Left hindlimb (tissue), 1 donor: ENCODE measurements around the gene FUT8.

Source experiments
- DNase-seq: peaks from one replicate; pipeline ENCODE4 v3.0.0-alpha.2; 2018

The FUT8 gene

DNA sequence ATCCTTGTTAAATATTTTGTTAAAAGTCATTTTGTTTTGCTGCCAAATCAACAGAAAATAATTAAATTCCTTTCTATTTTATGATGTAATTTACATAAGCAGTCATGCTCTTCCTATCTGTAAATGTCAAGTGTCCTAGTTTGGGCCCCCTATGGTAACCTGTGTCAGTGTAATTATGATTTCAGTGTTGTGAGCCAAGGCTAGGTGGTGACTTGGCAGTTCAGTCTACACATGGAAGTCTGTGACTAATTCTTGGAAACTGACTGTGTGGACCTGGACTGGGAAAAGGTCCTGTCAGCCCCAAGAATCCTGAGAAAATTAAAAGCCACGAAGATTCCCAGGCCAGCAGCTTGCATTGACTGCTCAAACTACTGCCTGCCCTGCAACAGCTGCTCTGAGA lies 371.0 kb downstream of the FUT8 start:
- DNase-seq: no peak

DNA sequence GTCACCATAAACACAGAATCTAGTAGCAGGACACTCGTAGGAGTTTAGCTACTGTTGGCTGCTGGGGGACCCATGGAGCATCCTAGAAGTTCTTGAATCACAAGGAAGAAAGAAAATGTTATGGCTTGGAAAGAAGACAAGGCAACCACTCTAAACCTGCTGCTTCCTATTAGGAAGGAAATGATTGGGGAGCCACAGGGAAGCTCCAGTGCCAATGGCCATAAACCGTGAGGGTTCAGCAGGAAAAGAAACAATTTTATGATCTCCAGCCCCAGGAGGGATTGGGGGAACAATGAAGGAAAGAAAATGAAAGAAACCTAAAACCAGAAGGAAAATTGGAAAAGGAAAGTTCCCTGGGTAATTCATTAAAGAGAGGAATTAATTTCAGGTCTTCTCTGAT lies 372.0 kb downstream of the FUT8 start:
- DNase-seq: no peak

DNA sequence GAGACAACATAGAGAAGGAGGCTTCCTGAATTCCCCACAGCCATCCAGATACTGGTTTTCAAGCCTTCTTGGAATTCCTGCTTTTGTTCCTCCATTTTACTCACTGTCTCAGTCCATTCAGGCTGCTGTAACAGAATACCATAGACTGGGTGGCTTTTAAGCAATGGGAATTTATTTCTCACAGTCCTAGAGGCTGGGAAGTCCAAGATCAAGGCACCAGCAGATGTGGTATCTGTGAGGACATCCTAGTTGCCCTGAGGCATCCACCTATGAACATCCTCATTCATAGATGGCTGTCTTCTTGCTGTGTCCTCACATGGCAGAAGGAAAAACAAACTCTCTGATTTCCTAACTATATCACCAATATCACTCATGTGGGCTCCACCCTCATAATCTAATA lies 374.9 kb downstream of the FUT8 start:
- no peak for DNase-seq

DNA sequence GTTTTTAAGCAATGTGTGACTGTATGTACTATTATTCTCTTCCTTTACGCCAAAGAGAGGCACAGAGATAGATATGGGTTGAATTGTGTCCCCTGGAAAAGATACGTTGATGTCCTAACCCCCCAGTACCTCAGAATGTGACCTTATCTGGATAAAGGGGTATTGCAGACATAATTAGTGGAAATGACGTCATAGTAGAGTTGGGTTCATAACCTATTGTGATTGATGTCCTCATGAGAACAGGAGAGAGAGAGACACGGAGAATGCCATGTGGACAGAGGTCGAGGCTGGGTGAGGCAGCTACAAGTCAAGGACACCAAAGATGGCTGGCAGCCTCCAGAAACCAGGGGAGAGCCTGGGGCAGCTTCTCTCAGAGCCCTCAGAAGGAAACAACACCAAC lies 376.3 kb downstream of the FUT8 start:
- DNase-seq: no peak

DNA sequence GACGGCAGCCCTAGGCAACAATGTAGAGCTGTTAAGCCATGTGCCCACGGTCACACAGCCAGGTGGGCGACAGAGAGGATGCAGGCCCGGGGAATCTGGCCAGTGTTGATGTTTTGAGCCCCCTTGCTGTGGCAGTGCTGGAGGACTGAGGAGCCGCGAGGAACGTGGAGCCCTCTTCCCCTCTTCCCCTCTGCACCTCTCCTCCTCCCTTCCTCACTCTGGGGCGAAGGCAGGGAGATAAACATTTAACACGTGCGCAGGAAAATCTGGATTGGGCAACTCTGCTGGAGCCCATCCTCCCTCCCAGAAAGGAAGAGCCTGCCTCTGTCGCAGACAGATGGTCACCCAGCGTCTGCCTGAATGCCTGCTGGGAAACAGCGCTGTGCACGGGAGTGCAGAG lies 376.8 kb downstream of the FUT8 start:
- DNase-seq: no peak

DNA sequence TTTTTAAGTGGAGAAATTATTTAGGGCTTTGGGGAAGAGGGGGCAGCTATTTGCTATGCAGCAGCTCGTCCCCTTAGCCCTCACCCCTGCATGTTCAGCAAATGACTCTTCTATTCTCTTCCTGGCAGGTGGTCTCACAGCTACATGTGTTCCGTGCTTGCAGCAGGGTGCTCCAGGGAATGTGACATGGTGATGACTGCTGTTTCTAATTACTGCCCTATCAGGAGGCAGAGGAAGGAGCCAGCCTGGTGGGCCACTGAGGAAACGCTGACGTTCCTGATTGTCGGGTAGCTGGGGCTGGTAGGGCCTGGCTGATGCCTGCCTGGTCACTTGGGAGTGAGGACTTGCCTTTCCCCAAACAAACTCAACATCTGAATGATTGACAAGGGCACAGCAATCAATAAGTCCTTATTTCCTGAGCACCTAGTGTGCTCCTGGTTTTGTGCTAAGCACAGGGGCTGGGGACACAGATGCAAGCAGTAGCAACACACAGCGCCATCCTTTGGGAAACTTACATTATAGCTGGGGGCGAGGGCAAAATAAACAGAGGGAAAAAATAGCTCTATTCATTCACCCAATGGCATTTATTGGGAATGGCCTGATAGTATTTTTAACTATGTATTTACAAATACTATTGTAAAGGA lies 377.8 kb downstream of the FUT8 start:
- DNase-seq: no peak

DNA sequence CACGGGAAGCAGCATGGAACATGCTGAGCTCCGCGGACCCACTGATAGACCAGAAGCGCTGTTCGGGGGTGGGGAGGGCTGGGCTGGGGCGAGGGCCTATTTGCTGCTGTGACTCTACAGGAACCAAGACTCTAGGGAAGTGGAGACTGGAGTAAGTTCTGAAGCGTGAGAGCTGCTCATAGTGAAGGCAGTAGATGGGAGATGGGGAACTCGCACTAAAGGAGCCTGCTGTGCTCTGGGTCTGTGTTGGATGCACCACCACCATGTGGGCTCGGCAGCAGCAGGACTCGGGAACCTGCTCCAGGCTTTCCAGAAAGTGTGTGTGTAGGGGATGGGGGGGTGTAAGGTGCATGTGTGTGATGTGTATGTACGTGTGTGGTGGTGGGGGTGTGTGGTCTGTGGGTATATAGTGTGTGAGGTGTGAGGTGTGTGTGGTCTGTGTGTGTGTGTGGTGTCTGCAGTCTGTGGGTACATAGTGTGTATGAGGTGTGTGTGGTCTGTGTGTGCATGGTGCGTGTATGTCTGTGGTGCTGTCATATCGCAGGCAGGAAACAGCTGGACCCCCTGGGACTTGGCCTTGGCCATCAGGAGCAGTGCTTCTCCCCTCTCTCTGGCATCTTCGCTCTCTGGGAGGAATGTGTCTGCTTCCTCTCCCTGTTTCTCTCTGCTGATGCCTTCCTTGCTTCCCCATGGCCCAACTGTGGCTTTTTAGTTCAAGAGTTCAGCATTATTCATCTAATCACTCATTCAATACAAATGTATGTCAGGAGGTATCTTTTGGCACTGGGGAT lies 378.9 kb downstream of the FUT8 start:
- peak; percentile 38 for DNase-seq

DNA sequence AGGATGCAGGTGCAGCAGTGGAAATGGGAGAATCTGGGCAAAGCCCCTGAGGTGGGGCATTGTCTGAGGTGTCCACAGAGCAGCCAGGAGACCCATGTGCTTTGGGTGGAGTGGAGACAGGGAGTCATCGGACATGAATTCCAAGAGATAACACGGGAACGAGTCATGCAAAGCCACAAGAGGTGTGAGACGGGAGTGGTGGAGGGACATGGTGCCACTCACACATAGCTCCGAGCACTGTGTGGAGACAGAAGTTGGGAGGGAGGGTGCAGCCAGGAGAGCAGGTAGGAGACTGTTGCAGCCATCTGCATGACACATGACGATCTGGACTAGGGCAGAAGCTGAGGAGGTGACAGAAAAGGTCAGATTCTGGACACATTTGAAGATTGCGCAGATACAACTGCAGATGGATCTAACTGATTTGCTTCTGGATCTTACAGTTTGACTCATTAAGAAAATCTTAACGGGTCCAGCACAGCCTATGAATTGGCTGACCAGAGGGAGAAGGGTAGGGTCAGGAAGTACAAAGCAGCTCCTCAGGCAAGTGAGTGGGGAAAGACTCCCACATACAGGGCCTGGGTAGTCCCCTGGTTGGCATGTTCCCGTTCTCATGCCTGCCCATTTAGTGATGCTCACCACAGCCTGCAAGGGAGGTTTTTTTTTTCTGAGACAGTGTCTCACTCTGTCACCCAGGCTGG lies 379.8 kb downstream of the FUT8 start:
- DNase-seq: no peak
